ENCODE measurements around the gene AQP12B.
"Not testable (repeated sequence)": the region's sequence is repeated elsewhere in the genome, so short reads cannot be mapped to it uniquely, and the experiment has no call there.

The AQP12B gene

GRCh38 chr2:240682431-240683224 is at the start of gene AQP12B:
TSS of gene AQP12B (minus strand) at chr2:240682885. CDS start at chr2:240682837, 48 bp downstream.
- TF ChIP-seq CTCF (IDR thresholded peaks at IDR 0.05), result not testable (repeated sequence)

GRCh38 chr2:240732184-240732583 is 49.5 kb upstream of the AQP12B start:
- TF ChIP-seq CTCF (IDR thresholded peaks at IDR 0.05), result no peak

- TF ChIP-seq CTCF (IDR thresholded peaks at IDR 0.05), result no peak
These were observed 48.5 kb upstream of the AQP12B start for GRCh38 chr2:240731178-240731545.

- TF ChIP-seq CTCF (IDR thresholded peaks at IDR 0.05), result no peak
These were observed 48.0 kb upstream of the AQP12B start for GRCh38 chr2:240730501-240731177.

GRCh38 chr2:240728827-240729226 is 46.1 kb upstream of the AQP12B start:
- TF ChIP-seq CTCF (IDR thresholded peaks at IDR 0.05), result no peak

- no peak for TF ChIP-seq CTCF (IDR thresholded peaks at IDR 0.05)
These were observed 45.7 kb upstream of the AQP12B start for GRCh38 chr2:240728361-240728760.

GRCh38 chr2:240727913-240728312 is 45.2 kb upstream of the AQP12B start:
- no peak for TF ChIP-seq CTCF (IDR thresholded peaks at IDR 0.05)

All from LNCAP (cell line).